HG02981 (cell line): ENCODE measurements around the gene PPP5C.
"Not testable (repeated sequence)": the region's sequence is repeated elsewhere in the genome, so short reads cannot be mapped to it uniquely, and the experiment has no call there.

Experiments
- ATAC-seq: cut with Tn5 transposase; IDR thresholded peaks from one replicate; pipeline ENCODE4 v1.9.1; 2021; ENCODE audit warnings: mild to moderate bottlenecking, moderate library complexity; ENCODE audit not compliant: unreplicated experiment

The PPP5C gene, protein sequence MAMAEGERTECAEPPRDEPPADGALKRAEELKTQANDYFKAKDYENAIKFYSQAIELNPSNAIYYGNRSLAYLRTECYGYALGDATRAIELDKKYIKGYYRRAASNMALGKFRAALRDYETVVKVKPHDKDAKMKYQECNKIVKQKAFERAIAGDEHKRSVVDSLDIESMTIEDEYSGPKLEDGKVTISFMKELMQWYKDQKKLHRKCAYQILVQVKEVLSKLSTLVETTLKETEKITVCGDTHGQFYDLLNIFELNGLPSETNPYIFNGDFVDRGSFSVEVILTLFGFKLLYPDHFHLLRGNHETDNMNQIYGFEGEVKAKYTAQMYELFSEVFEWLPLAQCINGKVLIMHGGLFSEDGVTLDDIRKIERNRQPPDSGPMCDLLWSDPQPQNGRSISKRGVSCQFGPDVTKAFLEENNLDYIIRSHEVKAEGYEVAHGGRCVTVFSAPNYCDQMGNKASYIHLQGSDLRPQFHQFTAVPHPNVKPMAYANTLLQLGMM

GRCh38 chr19:46346821-46347571 is at the start of gene PPP5C:
Gene PPP5C (plus strand): TSS chr19:46347087. CDS start chr19:46347097, 10 bp downstream.
- peak; percentile 51 for ATAC-seq

DNA sequence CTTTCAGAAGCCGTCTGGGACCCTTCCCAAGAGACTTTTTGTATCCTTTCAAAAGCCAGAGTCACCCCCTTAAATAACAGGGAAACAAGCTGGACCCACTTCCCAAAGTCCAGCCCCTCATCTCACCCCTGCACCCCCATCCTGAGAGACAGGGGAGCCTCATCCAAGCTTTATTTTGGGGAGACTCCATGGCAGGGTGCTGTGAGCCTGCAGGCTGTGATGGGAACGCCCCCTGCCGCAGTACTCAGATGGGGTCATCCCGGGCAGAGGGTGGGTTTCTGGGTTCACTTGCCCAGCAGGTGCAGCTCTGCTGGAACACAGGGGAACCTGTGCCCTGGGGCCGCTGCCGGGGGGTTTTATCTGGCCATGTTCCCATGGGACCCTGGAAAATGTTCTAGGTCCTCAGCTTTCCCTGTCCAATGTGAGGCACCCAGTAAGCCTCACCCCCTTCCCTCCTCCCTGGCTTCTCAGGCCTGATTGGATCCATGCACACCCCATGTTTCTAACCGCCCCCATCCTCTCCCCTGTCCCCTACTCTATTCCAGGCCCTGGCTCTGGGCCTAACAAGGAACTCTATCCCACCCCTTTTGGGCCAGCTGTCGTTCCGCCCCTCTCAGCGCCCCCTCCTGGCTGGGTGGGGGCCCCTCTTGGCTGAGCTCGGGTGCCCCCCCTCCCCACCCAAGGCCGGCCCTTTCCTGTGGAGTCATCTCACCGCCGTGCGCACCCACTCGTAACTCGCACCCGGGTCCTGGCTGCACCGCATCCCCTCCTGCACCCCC is 49.0 kb upstream of the PPP5C start:
- ATAC-seq, result no peak

- ATAC-seq, result no peak
Observed at GRCh38 chr19:46298479-46299003, 48.3 kb upstream of the PPP5C start.

DNA sequence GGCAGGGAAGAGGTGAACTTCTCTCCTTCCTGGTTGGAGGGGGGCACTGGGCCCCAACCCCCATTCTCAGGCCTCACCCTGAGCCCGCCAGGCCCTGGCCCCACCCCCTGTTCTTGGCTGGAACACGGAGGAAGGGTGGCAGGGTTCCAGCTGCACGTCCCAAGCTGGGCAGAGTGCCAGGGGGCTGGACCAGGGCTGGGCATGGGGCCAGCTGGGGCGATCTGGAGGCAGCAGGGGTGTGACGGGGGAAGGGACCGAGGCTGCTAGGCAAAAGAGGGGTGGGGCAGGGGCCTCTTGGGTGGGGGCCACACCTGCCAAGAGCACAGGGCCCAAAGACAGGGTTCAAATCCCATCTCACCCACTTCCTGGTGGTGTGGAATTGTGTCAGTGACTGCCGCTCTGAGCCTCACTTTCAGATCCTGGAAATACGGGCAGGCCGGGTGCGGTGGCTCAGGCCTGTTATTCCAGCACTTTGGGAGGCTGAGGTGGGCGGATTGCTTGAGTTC is 47.8 kb upstream of the PPP5C start:
- no peak for ATAC-seq

GRCh38 chr19:46299695-46300094 is 47.2 kb upstream of the PPP5C start:
- ATAC-seq, result no peak

DNA sequence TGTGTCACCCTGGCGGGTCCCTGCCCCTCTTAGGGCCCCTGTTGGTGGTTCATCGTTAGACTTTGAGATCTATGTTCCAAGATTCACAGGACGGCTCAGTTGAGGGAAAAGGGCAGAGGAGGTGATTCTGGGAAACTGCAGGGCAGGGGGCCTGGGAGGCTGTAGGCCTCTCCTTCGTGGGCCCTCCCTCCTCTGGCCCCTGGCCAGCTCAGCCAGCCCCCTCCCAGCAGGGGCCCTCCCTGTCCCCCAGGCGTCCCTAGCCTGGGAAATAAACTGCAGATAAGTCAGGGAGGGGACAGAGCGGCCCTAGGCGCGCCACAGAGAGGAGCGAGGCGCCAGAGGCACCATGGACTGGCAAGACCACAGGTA is 43.6 kb upstream of the PPP5C start:
- no peak for ATAC-seq

- ATAC-seq, result no peak
Observed at GRCh38 chr19:46303691-46304397, 43.0 kb upstream of the PPP5C start.

- ATAC-seq, result no peak
Observed at GRCh38 chr19:46306501-46306900, 40.4 kb upstream of the PPP5C start.

DNA sequence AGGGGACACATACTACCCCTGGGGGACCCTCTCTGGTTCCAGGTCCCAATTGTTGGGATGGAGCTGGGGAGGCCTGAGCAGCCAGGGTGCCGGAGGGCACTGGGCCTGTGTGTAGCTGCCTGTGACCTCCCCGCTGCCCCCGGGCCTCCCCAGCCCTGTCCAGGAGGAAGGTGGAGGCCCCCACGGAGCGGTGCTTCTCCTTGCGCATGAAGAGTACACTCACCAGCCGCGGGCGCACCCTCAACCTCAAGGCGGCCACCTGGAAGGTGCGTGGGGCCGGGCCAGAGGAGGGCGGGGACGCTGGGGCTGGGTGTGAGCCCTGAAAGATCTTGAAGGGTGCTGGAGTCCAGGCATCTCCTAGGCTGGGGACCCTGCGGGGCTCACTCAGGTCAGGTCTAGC is 38.4 kb upstream of the PPP5C start:
- no peak for ATAC-seq

DNA sequence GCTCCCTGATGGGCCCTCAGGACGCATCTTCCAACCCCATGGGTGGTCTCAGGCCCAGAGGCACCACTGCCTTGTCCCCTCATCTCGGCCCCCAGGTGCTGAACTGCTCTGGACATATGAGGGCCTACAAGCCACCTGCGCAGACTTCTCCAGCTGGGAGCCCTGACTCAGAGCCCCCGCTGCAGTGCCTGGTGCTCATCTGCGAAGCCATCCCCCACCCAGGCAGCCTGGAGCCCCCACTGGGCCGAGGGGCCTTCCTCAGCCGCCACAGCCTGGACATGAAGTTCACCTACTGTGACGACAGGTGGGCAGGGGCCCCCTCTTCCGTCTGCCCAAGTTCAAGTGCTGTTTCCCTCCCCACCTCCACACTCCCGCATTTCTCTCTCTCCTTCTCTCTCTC is 37.8 kb upstream of the PPP5C start:
- ATAC-seq, result no peak

- no peak for ATAC-seq
Observed at GRCh38 chr19:46311444-46311843, 35.4 kb upstream of the PPP5C start.

DNA sequence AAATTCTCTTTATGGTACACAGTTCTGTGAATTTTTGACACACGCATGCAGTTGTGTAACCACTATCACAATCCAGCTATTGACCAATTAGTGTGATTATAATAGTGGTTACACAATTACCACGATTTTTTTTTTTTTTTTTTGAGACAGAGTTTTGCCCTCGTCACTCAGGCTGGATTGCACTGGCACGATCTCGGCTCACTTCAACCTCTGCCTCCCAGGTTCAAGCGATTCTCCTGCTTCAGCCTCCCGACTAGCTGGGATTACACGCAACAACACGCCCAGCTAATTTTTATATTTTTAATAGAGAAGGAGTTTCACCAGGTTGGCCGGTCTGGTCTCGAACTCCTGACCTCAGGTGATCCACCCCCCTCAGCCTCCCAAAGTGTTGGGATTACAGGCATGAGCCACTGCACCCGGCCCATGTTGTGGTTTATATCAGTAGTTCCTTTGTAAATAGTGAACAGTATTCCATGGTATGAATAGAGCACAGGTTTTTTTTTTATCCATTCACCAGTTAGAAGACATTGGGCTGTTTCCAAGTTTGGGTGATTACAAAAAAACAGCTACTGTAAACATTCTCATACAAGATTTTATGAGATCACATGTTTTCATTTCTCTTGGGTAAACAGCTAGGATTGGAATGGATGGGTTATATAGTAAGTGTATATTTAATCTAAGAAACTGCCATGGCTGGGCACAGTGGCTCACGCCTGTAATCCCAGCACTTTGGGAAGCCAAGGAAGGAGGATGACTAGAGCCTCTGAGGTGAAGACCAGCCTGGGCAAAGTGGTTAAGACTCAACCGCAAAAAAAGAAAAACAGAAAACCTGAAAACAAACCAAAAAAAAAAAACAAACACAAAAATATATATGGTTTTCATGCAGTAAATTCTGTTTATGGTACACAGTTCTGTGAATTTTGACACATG is 33.1 kb upstream of the PPP5C start:
- ATAC-seq, result not testable (repeated sequence)

GRCh38 chr19:46317339-46317738 is 29.5 kb upstream of the PPP5C start:
- ATAC-seq, result no peak

DNA sequence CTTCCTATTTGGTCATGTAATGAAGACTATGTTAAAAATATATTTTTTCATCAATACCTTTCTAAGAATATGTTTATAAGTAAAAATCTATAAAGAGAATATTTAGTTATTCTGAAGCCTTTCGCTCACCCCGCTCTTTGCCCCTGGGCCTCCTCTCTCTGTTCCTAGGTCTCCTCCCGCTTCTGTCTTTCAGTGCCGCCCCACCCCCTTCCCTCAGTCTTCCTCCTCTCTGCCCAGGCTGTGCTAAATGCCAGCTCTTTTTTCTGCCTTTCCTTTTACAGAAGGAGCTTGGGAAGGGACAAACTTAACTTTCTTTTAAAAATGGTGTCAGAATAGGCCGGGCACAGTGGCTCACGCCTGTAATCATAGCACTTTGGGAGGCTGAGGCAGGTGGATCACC is 27.3 kb upstream of the PPP5C start:
- ATAC-seq, result no peak

DNA sequence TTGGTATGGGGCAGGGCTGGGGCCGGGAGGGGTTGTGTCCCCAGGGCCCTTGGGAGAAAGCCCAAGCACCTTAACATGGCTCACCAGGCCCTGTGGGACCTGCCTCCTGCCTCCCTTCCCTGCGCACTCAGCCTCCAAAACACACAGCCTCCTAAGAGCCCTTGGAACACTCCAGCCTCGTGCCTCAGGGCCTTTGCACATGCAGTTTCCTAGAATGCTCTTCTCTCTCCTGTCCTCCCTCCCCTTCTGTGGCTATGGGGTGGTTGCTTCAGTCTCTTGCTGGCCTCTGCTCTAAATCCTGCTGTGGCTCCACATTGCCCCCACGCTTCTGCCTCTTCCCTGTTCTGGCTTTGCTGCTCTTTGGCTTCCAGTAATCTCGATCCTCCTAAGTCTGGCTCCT is 26.3 kb upstream of the PPP5C start:
- no peak for ATAC-seq

GRCh38 chr19:46321653-46322052 is 25.2 kb upstream of the PPP5C start:
- ATAC-seq, result no peak

GRCh38 chr19:46323227-46323626 is 23.7 kb upstream of the PPP5C start:
- ATAC-seq, result not testable (repeated sequence)

DNA sequence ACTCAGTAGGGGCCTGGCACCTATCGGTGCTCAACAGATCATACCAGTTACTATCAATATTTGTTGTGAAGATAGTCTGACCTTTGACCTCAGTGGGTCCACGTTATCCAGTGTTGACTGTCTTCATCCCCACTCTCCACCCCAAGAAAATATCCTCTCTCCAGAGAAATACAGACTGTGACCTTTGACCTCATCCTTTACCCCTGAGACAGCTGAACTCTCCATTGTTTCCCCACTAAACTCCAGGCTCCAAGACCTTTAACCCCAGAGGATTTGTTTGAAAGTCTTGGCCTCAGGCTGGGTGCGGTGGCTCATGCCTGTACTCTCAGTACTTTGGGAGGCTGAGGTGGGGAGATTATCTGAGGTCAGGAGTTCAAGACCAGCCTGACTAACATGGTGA is 22.6 kb upstream of the PPP5C start:
- no peak for ATAC-seq

DNA sequence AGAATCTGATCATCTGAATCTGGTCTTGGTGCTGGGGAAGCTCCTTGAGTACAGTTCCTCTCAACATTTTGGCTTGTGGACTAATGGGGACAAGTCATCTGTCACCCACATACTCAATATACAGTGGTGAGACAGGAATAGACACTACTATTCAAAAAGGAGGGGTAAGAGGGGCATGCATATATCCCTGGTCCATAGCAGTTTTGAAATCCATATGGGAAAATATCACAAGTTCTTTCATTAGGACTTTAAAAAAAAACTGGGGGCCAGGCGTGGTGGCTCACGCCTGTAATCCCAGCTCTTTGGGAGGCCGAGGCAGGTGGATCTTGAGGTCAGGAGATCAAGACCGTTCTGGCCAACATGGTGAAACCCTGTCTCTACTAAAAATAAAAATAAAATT is 20.3 kb upstream of the PPP5C start:
- ATAC-seq, result no peak
